Measurements from ENCODE around the gene QRFP. TPM values are rescaled to one million over a fixed set of nuclear protein-coding genes. Genes with fewer than 3 reads are reported as not detected.
A peak's percentile ranks its signal among the peaks of the same experiment; 100 is the strongest.

The QRFP gene
- polyA plus RNA-seq, 1 donor (not counting 4 experiments of a cell fraction or from before 2014, with no cell fraction given), result not detected

- Histone ChIP-seq H3K9me3 (ENCODE audit: control insufficient read depth, low read depth, low read length) (no peaks in the 10 kb centered on the region), H3K4me1 (ENCODE audit: control insufficient read depth, extremely low read depth, insufficient read depth, low read length) (peaks cover 28% of the 10 kb centered on the region), H3K4me3 (ENCODE audit: control insufficient read depth in 2 of 3, extremely low read depth in 1 of 3, insufficient read depth in 2 of 3, low read depth in 1 of 3, low read length in 3 of 3) (peak overlapping the region in 2 of 3 experiments; percentile 2 to 9), H3K36me3 (ENCODE audit: control insufficient read depth in 2 of 2, extremely low read depth in 1 of 2, insufficient read depth in 2 of 2, low read length in 2 of 2) (no peaks in the 10 kb centered on the region), H4K20me1 (ENCODE audit: control insufficient read depth, extremely low read depth, insufficient read depth, low read length) (no peaks in the 10 kb centered on the region), H3K27me3 (ENCODE audit: control insufficient read depth, extremely low read depth, insufficient read depth, low read length) (no peaks in the 10 kb centered on the region), H3K4me2 (ENCODE audit: control insufficient read depth, extremely low read depth, insufficient read depth, low read depth, low read length) (peak overlapping the region; percentile 38), H3K9me1 (ENCODE audit: control insufficient read depth, extremely low read depth, insufficient read depth, low read length) (peaks cover 4% of the 10 kb centered on the region), H3K79me2 (ENCODE audit: control insufficient read depth, insufficient read depth, low read length) (peaks cover 74% of the 10 kb centered on the region), H3K27ac (ENCODE audit: control insufficient read depth, insufficient read depth, low read length) (peak overlapping the region; percentile 65), H2AFZ (ENCODE audit: control insufficient read depth, low read length) (no peak overlapping the region), H3K9ac (ENCODE audit: control insufficient read depth, extremely low read depth, insufficient read depth, low read length) (peak overlapping the region; percentile 8)
- peak; percentile 74 for DNase-seq (ENCODE audit: low read depth, low spot score)
- dilution Hi-C loops (cut with MboI; ENCODE audit: extremely low pct_ligation_motif_present, low sequenced_read_pairs), result no loop called here
- TF ChIP-seq, protein P1, sequence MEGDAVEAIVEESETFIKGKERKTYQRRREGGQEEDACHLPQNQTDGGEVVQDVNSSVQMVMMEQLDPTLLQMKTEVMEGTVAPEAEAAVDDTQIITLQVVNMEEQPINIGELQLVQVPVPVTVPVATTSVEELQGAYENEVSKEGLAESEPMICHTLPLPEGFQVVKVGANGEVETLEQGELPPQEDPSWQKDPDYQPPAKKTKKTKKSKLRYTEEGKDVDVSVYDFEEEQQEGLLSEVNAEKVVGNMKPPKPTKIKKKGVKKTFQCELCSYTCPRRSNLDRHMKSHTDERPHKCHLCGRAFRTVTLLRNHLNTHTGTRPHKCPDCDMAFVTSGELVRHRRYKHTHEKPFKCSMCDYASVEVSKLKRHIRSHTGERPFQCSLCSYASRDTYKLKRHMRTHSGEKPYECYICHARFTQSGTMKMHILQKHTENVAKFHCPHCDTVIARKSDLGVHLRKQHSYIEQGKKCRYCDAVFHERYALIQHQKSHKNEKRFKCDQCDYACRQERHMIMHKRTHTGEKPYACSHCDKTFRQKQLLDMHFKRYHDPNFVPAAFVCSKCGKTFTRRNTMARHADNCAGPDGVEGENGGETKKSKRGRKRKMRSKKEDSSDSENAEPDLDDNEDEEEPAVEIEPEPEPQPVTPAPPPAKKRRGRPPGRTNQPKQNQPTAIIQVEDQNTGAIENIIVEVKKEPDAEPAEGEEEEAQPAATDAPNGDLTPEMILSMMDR (optimal IDR thresholded peaks at IDR 0.05 in 1 of 3, IDR thresholded peaks at IDR 0.05 in 1 of 3, conservative IDR thresholded peaks at IDR 0.05 in 1 of 3; ENCODE audit: extremely low read depth in 1 of 3, insufficient read depth in 2 of 3, low read length in 3 of 3), result peak in 2 of 3 experiments; percentile 27 to 58
- TF ChIP-seq EZH2 (IDR thresholded peaks at IDR 0.05; ENCODE audit: low read length), result no peak
- peak; percentile 86 for FAIRE-seq
Observed at GRCh38 chr9:130847306-130848217, 49.0 kb downstream of the QRFP start.

DNA sequence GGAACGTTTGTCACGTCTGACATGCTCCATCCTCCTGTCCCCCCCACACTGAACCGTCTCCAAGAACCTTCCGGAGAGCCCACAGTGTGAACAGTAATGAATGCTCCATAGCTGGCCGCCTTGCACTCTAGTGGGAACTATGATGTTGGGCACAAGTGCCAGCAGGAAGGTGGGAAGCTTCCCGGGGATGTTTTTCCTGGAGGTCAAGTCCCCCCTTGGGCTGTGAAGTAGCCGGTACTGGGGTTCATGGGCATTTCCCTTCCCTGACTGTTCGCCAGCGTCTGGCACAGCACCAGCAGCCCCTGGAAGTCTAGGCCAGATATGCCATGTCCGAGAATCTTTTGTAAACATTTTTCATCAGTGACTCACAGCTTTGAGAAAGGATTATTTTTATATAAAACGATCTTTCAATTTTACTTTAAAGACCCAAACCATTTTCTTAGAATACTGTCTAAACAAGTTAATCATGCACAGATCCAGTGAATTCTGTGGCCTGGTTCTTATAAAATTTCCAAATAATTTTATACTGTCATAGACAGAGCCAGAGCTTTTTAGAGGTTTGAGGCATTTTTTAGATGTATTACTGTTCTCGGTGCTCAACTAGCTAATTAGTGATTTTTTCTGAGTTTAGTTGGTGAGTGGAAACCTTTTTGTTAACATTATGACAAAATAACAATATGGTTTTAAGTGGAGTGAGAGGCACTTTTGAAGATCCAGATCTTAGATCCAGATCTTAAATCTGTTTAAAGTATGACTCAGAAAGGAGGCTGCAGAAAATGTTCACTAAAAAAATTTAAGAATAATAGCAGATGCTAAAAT is 49.9 kb downstream of the QRFP start:
- no peak overlapping the region for H2AFZ ChIP-seq (ENCODE audit: control insufficient read depth, low read length)
- peak overlapping the region; percentile 65 for H3K27ac ChIP-seq (ENCODE audit: control insufficient read depth, insufficient read depth, low read length)
- no peaks in the 10 kb centered on the region for H3K27me3 ChIP-seq (ENCODE audit: control insufficient read depth, extremely low read depth, insufficient read depth, low read length)
- DNase-seq (ENCODE audit: low read depth, low spot score) (no peak), FAIRE-seq (no peak)
- no peaks in the 10 kb centered on the region for H3K9me3 ChIP-seq (ENCODE audit: control insufficient read depth, low read depth, low read length)
- TF ChIP-seq EZH2 (IDR thresholded peaks at IDR 0.05; ENCODE audit: low read length), result no peak
- TF ChIP-seq, protein P1 (optimal IDR thresholded peaks at IDR 0.05 in 1 of 3, IDR thresholded peaks at IDR 0.05 in 1 of 3, conservative IDR thresholded peaks at IDR 0.05 in 1 of 3; ENCODE audit: extremely low read depth in 1 of 3, insufficient read depth in 2 of 3, low read length in 3 of 3), result no peak
- peak overlapping the region; percentile 38 for H3K4me2 ChIP-seq (ENCODE audit: control insufficient read depth, extremely low read depth, insufficient read depth, low read depth, low read length)
- peaks cover 4% of the 10 kb centered on the region for H3K9me1 ChIP-seq (ENCODE audit: control insufficient read depth, extremely low read depth, insufficient read depth, low read length)
- peak overlapping the region; percentile 8 for H3K9ac ChIP-seq (ENCODE audit: control insufficient read depth, extremely low read depth, insufficient read depth, low read length)
- H4K20me1 ChIP-seq (ENCODE audit: control insufficient read depth, extremely low read depth, insufficient read depth, low read length), result no peaks in the 10 kb centered on the region
- H3K4me3 ChIP-seq (ENCODE audit: control insufficient read depth in 2 of 3, extremely low read depth in 1 of 3, insufficient read depth in 2 of 3, low read depth in 1 of 3, low read length in 3 of 3), result peak overlapping the region in 1 of 3 experiments; percentile 2
- dilution Hi-C loops (cut with MboI; ENCODE audit: extremely low pct_ligation_motif_present, low sequenced_read_pairs), result no loop called here
- H3K36me3 ChIP-seq (ENCODE audit: control insufficient read depth in 2 of 2, extremely low read depth in 1 of 2, insufficient read depth in 2 of 2, low read length in 2 of 2), result no peaks in the 10 kb centered on the region
- peaks cover 28% of the 10 kb centered on the region for H3K4me1 ChIP-seq (ENCODE audit: control insufficient read depth, extremely low read depth, insufficient read depth, low read length)
- peaks cover 75% of the 10 kb centered on the region for H3K79me2 ChIP-seq (ENCODE audit: control insufficient read depth, insufficient read depth, low read length)
